Measurements from ENCODE around the gene PPIH. TPM values are rescaled to one million over a fixed set of nuclear protein-coding genes. Genes with fewer than 3 reads are reported as not detected.
A peak's percentile ranks its signal among the peaks of the same experiment; 100 is the strongest.
"Not testable (repeated sequence)": the region's sequence is repeated elsewhere in the genome, so short reads cannot be mapped to it uniquely, and the experiment has no call there.

The PPIH gene
- polyA plus RNA-seq (2014; cell fraction: cytosol; rRNA removed) = 91.6 and 128 TPM in 2 replicates
- 84.5 and 93.9 TPM in 2 replicates for polyA plus RNA-seq (2014; cell fraction: nucleus; rRNA removed)

- DNase-seq (ENCODE audit: low spot score) = peak; percentile 90
Observed at GRCh38 chr1:42657981-42658876, at the start of gene PPIH. TSS of gene PPIH (plus strand) at chr1:42658423. CDS start at chr1:42658447, 24 bp downstream.

GRCh38 chr1:42613803-42614131 lies 44.5 kb upstream of the PPIH start:
- DNase-seq (ENCODE audit: low spot score) = no peak

GRCh38 chr1:42618866-42619265 lies 39.4 kb upstream of the PPIH start:
- DNase-seq (ENCODE audit: low spot score) = no peak

- DNase-seq (ENCODE audit: low spot score) = no peak
Observed at GRCh38 chr1:42620307-42620706, 37.9 kb upstream of the PPIH start.

GRCh38 chr1:42621180-42621579 lies 37.0 kb upstream of the PPIH start:
- DNase-seq (ENCODE audit: low spot score) = not testable (repeated sequence)

- not testable (repeated sequence) for DNase-seq (ENCODE audit: low spot score)
Observed at GRCh38 chr1:42627205-42627604, 31.0 kb upstream of the PPIH start.

GRCh38 chr1:42639116-42639515 lies 19.1 kb upstream of the PPIH start:
- no peak for DNase-seq (ENCODE audit: low spot score)

- no peak for DNase-seq (ENCODE audit: low spot score)
Observed at GRCh38 chr1:42646056-42646455, 12.2 kb upstream of the PPIH start.

- DNase-seq (ENCODE audit: low spot score) = no peak
Observed at GRCh38 chr1:42657201-42657600, 1.0 kb upstream of the PPIH start.

GRCh38 chr1:42658877-42659337 lies 684 bp downstream of the PPIH start:
- DNase-seq (ENCODE audit: low spot score) = no peak

- no peak for DNase-seq (ENCODE audit: low spot score)
Observed at GRCh38 chr1:42660907-42661500, 2.8 kb downstream of the PPIH start.

- no peak for DNase-seq (ENCODE audit: low spot score)
Observed at GRCh38 chr1:42669936-42670335, 11.7 kb downstream of the PPIH start.

- no peak for DNase-seq (ENCODE audit: low spot score)
Observed at GRCh38 chr1:42670425-42670824, 12.2 kb downstream of the PPIH start.

GRCh38 chr1:42674214-42674613 lies 16.0 kb downstream of the PPIH start:
- DNase-seq (ENCODE audit: low spot score) = no peak

- no peak for DNase-seq (ENCODE audit: low spot score)
Observed at GRCh38 chr1:42674682-42675081, 16.5 kb downstream of the PPIH start.

GRCh38 chr1:42675467-42675866 lies 17.2 kb downstream of the PPIH start:
- DNase-seq (ENCODE audit: low spot score) = no peak

GRCh38 chr1:42676534-42677087 lies 18.4 kb downstream of the PPIH start:
- no peak for DNase-seq (ENCODE audit: low spot score)

GRCh38 chr1:42679364-42679983 lies 21.3 kb downstream of the PPIH start:
- no peak for DNase-seq (ENCODE audit: low spot score)

GRCh38 chr1:42680055-42680454 lies 21.8 kb downstream of the PPIH start:
- no peak for DNase-seq (ENCODE audit: low spot score)

GRCh38 chr1:42680921-42681683 lies 22.9 kb downstream of the PPIH start:
- peak; percentile 4 for DNase-seq (ENCODE audit: low spot score)

GRCh38 chr1:42681741-42682483 lies 23.7 kb downstream of the PPIH start, which contains the start of gene YBX1:
TSS of gene YBX1 (plus strand) at chr1:42682418. CDS start at chr1:42682566, 148 bp downstream.
- peak; percentile 98 for DNase-seq (ENCODE audit: low spot score)
